ENCODE results near the gene DRC7.

The DRC7 gene

GRCh38 chr16:57660715-57661463, 33.7 kb upstream of the DRC7 start:
- Histone ChIP-seq H3K4me1 (ENCODE audit: control insufficient read depth in 5 of 5, insufficient read depth in 5 of 5, low read length in 5 of 5) (no peaks in the 10 kb centered on the region), H3K27ac (ENCODE audit: low read depth, low read length) (no peak overlapping the region), H3K9me3 (ENCODE audit: control insufficient read depth in 5 of 5, low read length in 5 of 5) (no peaks in the 10 kb centered on the region), H3K36me3 (ENCODE audit: control insufficient read depth in 5 of 5, insufficient read depth in 5 of 5, low read length in 5 of 5) (peaks cover 0 to 81% (median 58%) of the 10 kb centered on the region in 5 donors), H3K9ac (ENCODE audit: low read length in 5 of 5) (no peak overlapping the region), H3K27me3 (ENCODE audit: control insufficient read depth in 5 of 5, insufficient read depth in 4 of 5, low read length in 5 of 5) (peaks cover 0 to 7% (median 4%) of the 10 kb centered on the region in 5 donors), H3K4me3 (ENCODE audit: low read depth in 1 of 5, low read length in 5 of 5) (no peak overlapping the region)

GRCh38 chr16:57661510-57661909, 33.1 kb upstream of the DRC7 start:
- Histone ChIP-seq H3K4me3 (ENCODE audit: low read depth in 1 of 5, low read length in 5 of 5) (no peak overlapping the region), H3K36me3 (ENCODE audit: control insufficient read depth in 5 of 5, insufficient read depth in 5 of 5, low read length in 5 of 5) (peaks cover 0 to 76% (median 55%) of the 10 kb centered on the region in 5 donors), H3K4me1 (ENCODE audit: control insufficient read depth in 5 of 5, insufficient read depth in 5 of 5, low read length in 5 of 5) (no peaks in the 10 kb centered on the region), H3K27ac (ENCODE audit: low read depth, low read length) (no peak overlapping the region), H3K9me3 (ENCODE audit: control insufficient read depth in 5 of 5, low read length in 5 of 5) (no peaks in the 10 kb centered on the region), H3K9ac (ENCODE audit: low read length in 5 of 5) (no peak overlapping the region), H3K27me3 (ENCODE audit: control insufficient read depth in 5 of 5, insufficient read depth in 4 of 5, low read length in 5 of 5) (peaks cover 0 to 5% (median under 1%) of the 10 kb centered on the region in 5 donors)

GRCh38 chr16:57661936-57662906, 32.4 kb upstream of the DRC7 start:
- Histone ChIP-seq H3K4me3 (ENCODE audit: low read depth in 1 of 5, low read length in 5 of 5) (no peak overlapping the region), H3K36me3 (ENCODE audit: control insufficient read depth in 5 of 5, insufficient read depth in 5 of 5, low read length in 5 of 5) (peaks cover 0 to 71% (median 49%) of the 10 kb centered on the region in 5 donors), H3K9me3 (ENCODE audit: control insufficient read depth in 5 of 5, low read length in 5 of 5) (no peaks in the 10 kb centered on the region)

GRCh38 chr16:57663436-57663835, 31.2 kb upstream of the DRC7 start:
- Histone ChIP-seq H3K9ac (ENCODE audit: low read length in 5 of 5) (no peak overlapping the region), H3K36me3 (ENCODE audit: control insufficient read depth in 5 of 5, insufficient read depth in 5 of 5, low read length in 5 of 5) (peaks cover 0 to 63% (median 40%) of the 10 kb centered on the region in 5 donors), H3K27ac (ENCODE audit: low read depth, low read length) (no peak overlapping the region)

More at GRCh38 chr16:57661936-57662906, 32.4 kb upstream of the DRC7 start:
- H3K27me3 ChIP-seq (ENCODE audit: control insufficient read depth in 5 of 5, insufficient read depth in 4 of 5, low read length in 5 of 5) = peaks cover 0 to 7% (median 3%) of the 10 kb centered on the region in 5 donors
- no peak overlapping the region for H3K9ac ChIP-seq (ENCODE audit: low read length in 5 of 5)
- peaks cover 0 to 4% (median 0%) of the 10 kb centered on the region in 5 donors for H3K4me1 ChIP-seq (ENCODE audit: control insufficient read depth in 5 of 5, insufficient read depth in 5 of 5, low read length in 5 of 5)
- no peak overlapping the region for H3K27ac ChIP-seq (ENCODE audit: low read depth, low read length)

GRCh38 chr16:57663917-57664661, 30.5 kb upstream of the DRC7 start:
- peaks cover 0 to 9% (median 3%) of the 10 kb centered on the region in 5 donors for H3K27me3 ChIP-seq (ENCODE audit: control insufficient read depth in 5 of 5, insufficient read depth in 4 of 5, low read length in 5 of 5)
- H3K4me1 ChIP-seq (ENCODE audit: control insufficient read depth in 5 of 5, insufficient read depth in 5 of 5, low read length in 5 of 5) = peaks cover 0 to 9% (median 0%) of the 10 kb centered on the region in 5 donors
- H3K4me3 ChIP-seq (ENCODE audit: low read depth in 1 of 5, low read length in 5 of 5) = no peak overlapping the region
- no peak overlapping the region for H3K27ac ChIP-seq (ENCODE audit: low read depth, low read length)
- no peak overlapping the region for H3K9ac ChIP-seq (ENCODE audit: low read length in 5 of 5)
- peaks cover 0 to 57% (median 36%) of the 10 kb centered on the region in 5 donors for H3K36me3 ChIP-seq (ENCODE audit: control insufficient read depth in 5 of 5, insufficient read depth in 5 of 5, low read length in 5 of 5)
- no peaks in the 10 kb centered on the region for H3K9me3 ChIP-seq (ENCODE audit: control insufficient read depth in 5 of 5, low read length in 5 of 5)

More at GRCh38 chr16:57663436-57663835, 31.2 kb upstream of the DRC7 start:
- Histone ChIP-seq H3K9me3 (ENCODE audit: control insufficient read depth in 5 of 5, low read length in 5 of 5) (no peaks in the 10 kb centered on the region), H3K4me1 (ENCODE audit: control insufficient read depth in 5 of 5, insufficient read depth in 5 of 5, low read length in 5 of 5) (peaks cover 0 to 9% (median 0%) of the 10 kb centered on the region in 5 donors), H3K4me3 (ENCODE audit: low read depth in 1 of 5, low read length in 5 of 5) (no peak overlapping the region), H3K27me3 (ENCODE audit: control insufficient read depth in 5 of 5, insufficient read depth in 4 of 5, low read length in 5 of 5) (peaks cover 0 to 9% (median 3%) of the 10 kb centered on the region in 5 donors)

GRCh38 chr16:57664662-57665025, 30.0 kb upstream of the DRC7 start:
- no peak overlapping the region for H3K9ac ChIP-seq (ENCODE audit: low read length in 5 of 5)
- peaks cover 0 to 9% (median 3%) of the 10 kb centered on the region in 5 donors for H3K27me3 ChIP-seq (ENCODE audit: control insufficient read depth in 5 of 5, insufficient read depth in 4 of 5, low read length in 5 of 5)
- no peaks in the 10 kb centered on the region for H3K9me3 ChIP-seq (ENCODE audit: control insufficient read depth in 5 of 5, low read length in 5 of 5)
- no peak overlapping the region for H3K27ac ChIP-seq (ENCODE audit: low read depth, low read length)
- peaks cover 0 to 51% (median 30%) of the 10 kb centered on the region in 5 donors for H3K36me3 ChIP-seq (ENCODE audit: control insufficient read depth in 5 of 5, insufficient read depth in 5 of 5, low read length in 5 of 5)
- H3K4me1 ChIP-seq (ENCODE audit: control insufficient read depth in 5 of 5, insufficient read depth in 5 of 5, low read length in 5 of 5) = peaks cover 0 to 9% (median 0%) of the 10 kb centered on the region in 5 donors
- no peak overlapping the region for H3K4me3 ChIP-seq (ENCODE audit: low read depth in 1 of 5, low read length in 5 of 5)

GRCh38 chr16:57665541-57665940, 29.1 kb upstream of the DRC7 start:
- H3K36me3 ChIP-seq (ENCODE audit: control insufficient read depth in 5 of 5, insufficient read depth in 5 of 5, low read length in 5 of 5) = peaks cover 0 to 42% (median 28%) of the 10 kb centered on the region in 5 donors
- H3K27ac ChIP-seq (ENCODE audit: low read depth, low read length) = no peak overlapping the region
- H3K9ac ChIP-seq (ENCODE audit: low read length in 5 of 5) = no peak overlapping the region

GRCh38 chr16:57666353-57667047, 28.1 kb upstream of the DRC7 start:
- Histone ChIP-seq H3K9ac (ENCODE audit: low read length in 5 of 5) (no peak overlapping the region), H3K27me3 (ENCODE audit: control insufficient read depth in 5 of 5, insufficient read depth in 4 of 5, low read length in 5 of 5) (peaks cover 0 to 9% (median 3%) of the 10 kb centered on the region in 5 donors), H3K27ac (ENCODE audit: low read depth, low read length) (no peak overlapping the region), H3K4me3 (ENCODE audit: low read depth in 1 of 5, low read length in 5 of 5) (no peak overlapping the region), H3K36me3 (ENCODE audit: control insufficient read depth in 5 of 5, insufficient read depth in 5 of 5, low read length in 5 of 5) (peaks cover 0 to 34% (median 20%) of the 10 kb centered on the region in 5 donors), H3K4me1 (ENCODE audit: control insufficient read depth in 5 of 5, insufficient read depth in 5 of 5, low read length in 5 of 5) (peaks cover 0 to 9% (median 0%) of the 10 kb centered on the region in 5 donors), H3K9me3 (ENCODE audit: control insufficient read depth in 5 of 5, low read length in 5 of 5) (no peaks in the 10 kb centered on the region)

More at GRCh38 chr16:57665541-57665940, 29.1 kb upstream of the DRC7 start:
- peaks cover 0 to 9% (median 0%) of the 10 kb centered on the region in 5 donors for H3K4me1 ChIP-seq (ENCODE audit: control insufficient read depth in 5 of 5, insufficient read depth in 5 of 5, low read length in 5 of 5)
- no peaks in the 10 kb centered on the region for H3K9me3 ChIP-seq (ENCODE audit: control insufficient read depth in 5 of 5, low read length in 5 of 5)
- H3K4me3 ChIP-seq (ENCODE audit: low read depth in 1 of 5, low read length in 5 of 5) = no peak overlapping the region
- peaks cover 0 to 9% (median 3%) of the 10 kb centered on the region in 5 donors for H3K27me3 ChIP-seq (ENCODE audit: control insufficient read depth in 5 of 5, insufficient read depth in 4 of 5, low read length in 5 of 5)

- peaks cover 0 to 9% (median 0%) of the 10 kb centered on the region in 5 donors for H3K4me1 ChIP-seq (ENCODE audit: control insufficient read depth in 5 of 5, insufficient read depth in 5 of 5, low read length in 5 of 5)
- no peaks in the 10 kb centered on the region for H3K9me3 ChIP-seq (ENCODE audit: control insufficient read depth in 5 of 5, low read length in 5 of 5)
- H3K4me3 ChIP-seq (ENCODE audit: low read depth in 1 of 5, low read length in 5 of 5) = no peak overlapping the region
- peaks cover 0 to 28% (median 14%) of the 10 kb centered on the region in 5 donors for H3K36me3 ChIP-seq (ENCODE audit: control insufficient read depth in 5 of 5, insufficient read depth in 5 of 5, low read length in 5 of 5)
- no peak overlapping the region for H3K9ac ChIP-seq (ENCODE audit: low read length in 5 of 5)
- H3K27ac ChIP-seq (ENCODE audit: low read depth, low read length) = no peak overlapping the region
- H3K27me3 ChIP-seq (ENCODE audit: control insufficient read depth in 5 of 5, insufficient read depth in 4 of 5, low read length in 5 of 5) = peaks cover 0 to 9% (median 3%) of the 10 kb centered on the region in 5 donors
These were observed 27.5 kb upstream of the DRC7 start for GRCh38 chr16:57667048-57667525.

All from subcutaneous abdominal adipose tissue (tissue), 5 donors.